GM12873 (cell line): ENCODE results near the gene C1orf122.

ENCODE experiments used
- TF ChIP-seq, protein P1 (sequence below): IDR thresholded peaks from 2 replicates; pipeline ENCODE4 v1.5.1; 2012; ENCODE audit warnings: low read depth, mild to moderate bottlenecking, moderate library complexity, low read length, control low read depth; ENCODE audit not compliant: insufficient read depth; ENCODE audit errors: missing control alignments

The C1orf122 gene

GRCh38 chr1:37807555-37808368, at the start of gene C1orf122, which contains the start of gene YRDC:
TSS of gene C1orf122 (plus strand) at chr1:37807790. CDS start at chr1:37808405, 615 bp downstream.
TSS of gene YRDC (minus strand) at chr1:37808208. CDS start at chr1:37808180, 28 bp downstream.
- TF ChIP-seq, protein P1, sequence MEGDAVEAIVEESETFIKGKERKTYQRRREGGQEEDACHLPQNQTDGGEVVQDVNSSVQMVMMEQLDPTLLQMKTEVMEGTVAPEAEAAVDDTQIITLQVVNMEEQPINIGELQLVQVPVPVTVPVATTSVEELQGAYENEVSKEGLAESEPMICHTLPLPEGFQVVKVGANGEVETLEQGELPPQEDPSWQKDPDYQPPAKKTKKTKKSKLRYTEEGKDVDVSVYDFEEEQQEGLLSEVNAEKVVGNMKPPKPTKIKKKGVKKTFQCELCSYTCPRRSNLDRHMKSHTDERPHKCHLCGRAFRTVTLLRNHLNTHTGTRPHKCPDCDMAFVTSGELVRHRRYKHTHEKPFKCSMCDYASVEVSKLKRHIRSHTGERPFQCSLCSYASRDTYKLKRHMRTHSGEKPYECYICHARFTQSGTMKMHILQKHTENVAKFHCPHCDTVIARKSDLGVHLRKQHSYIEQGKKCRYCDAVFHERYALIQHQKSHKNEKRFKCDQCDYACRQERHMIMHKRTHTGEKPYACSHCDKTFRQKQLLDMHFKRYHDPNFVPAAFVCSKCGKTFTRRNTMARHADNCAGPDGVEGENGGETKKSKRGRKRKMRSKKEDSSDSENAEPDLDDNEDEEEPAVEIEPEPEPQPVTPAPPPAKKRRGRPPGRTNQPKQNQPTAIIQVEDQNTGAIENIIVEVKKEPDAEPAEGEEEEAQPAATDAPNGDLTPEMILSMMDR: no peak

- TF ChIP-seq, protein P1: no peak
These were observed 48.1 kb upstream of the C1orf122 start for GRCh38 chr1:37759451-37759850.

DNA sequence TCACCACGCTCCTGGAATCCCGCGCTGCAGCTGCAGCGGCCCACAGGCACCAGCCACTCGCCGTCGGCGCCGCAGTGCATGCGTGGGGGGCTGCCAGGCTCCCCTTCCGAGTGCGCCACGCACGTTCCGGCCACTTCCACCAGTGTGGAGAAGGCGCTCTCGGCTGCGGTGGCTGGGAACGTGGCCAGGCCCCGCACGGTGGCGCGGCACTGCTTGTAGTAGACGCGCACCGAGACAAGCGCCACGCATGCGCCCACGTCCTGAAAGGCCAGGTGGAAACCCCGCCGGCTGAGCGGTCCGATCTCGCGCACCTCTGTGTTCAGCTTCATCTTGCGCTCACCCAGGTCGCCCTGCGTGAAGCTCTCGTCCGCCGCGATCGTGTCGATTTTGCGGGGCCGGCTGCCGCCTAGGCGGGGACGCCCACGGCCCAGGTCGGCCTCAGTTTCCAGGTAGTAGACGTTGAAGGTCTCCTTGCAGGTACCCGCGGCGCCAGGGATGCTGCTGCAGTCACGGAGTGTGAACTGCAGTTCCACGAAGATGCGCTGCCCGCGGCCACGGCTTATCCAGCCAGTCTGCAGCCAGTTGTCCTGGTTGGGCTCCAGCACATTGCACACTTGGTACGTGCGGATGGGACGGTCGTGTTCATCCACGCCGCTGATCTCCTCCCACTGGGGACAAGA, 46.0 kb upstream of the C1orf122 start:
- TF ChIP-seq, protein P1: no peak

DNA sequence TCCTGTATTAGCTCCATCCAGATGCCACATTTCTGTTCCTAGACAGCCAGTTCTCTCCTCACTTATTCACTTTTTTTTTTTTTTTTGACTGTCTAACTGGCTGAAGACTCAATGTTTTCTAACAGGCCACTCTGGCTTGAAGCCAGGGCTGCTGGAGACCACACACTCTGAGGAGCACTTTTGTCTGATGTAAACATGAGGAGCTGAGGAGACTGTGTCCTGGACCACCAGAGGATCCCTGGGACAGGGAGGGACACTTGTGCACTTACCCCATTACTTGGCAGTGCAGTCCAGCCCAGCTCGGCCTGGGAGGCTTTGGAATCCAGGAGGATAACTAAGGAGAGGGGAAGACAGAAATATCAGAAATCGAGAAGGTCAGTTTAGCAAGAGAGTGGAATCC, 45.1 kb upstream of the C1orf122 start:
- TF ChIP-seq, protein P1: no peak

- TF ChIP-seq, protein P1: no peak
These were observed 43.7 kb upstream of the C1orf122 start for GRCh38 chr1:37763791-37764413.

- TF ChIP-seq, protein P1: no peak
These were observed 43.2 kb upstream of the C1orf122 start for GRCh38 chr1:37764414-37764825.

- TF ChIP-seq, protein P1: no peak
These were observed 42.6 kb upstream of the C1orf122 start, which contains the start of gene EPHA10 for GRCh38 chr1:37764888-37765441. TSS of gene EPHA10 (minus strand) at chr1:37765120. CDS start at chr1:37765066, 54 bp downstream.
